Right lung (tissue), 5 donors: ENCODE measurements around the gene NUTM2F. TPM values are rescaled to one million over a fixed set of nuclear protein-coding genes. Genes with fewer than 3 reads are reported as not detected.
"Not testable (repeated sequence)": the region's sequence is repeated elsewhere in the genome, so short reads cannot be mapped to it uniquely, and the experiment has no call there.

ENCODE experiments used
- DNase-seq, 2 donors: peaks; one replicate each; pipeline ENCODE4 v3.0.0-alpha.2; 2013
- polyA plus RNA-seq, 5 donors: library from polyadenylated mRNA; unstranded; fragments of 120-200 nt; gene quantifications; one replicate each; pipeline versions ENCODE4 v1.2.1 to v1.2.3, GENCODE V29; 2013; ENCODE audit warnings: inconsistent platforms in 1 of 5, low replicate concordance in 1 of 5; ENCODE audit not compliant: insufficient read length in 5 of 5, insufficient read depth in 1 of 5

Gene NUTM2F
- polyA plus RNA-seq, 5 donors, result 0.09 to 0.36 TPM; not detected in 3

- DNase-seq, result not testable (repeated sequence)
These were observed 13.1 kb downstream of the NUTM2F start for GRCh38 chr9:94315034-94315984.

DNA sequence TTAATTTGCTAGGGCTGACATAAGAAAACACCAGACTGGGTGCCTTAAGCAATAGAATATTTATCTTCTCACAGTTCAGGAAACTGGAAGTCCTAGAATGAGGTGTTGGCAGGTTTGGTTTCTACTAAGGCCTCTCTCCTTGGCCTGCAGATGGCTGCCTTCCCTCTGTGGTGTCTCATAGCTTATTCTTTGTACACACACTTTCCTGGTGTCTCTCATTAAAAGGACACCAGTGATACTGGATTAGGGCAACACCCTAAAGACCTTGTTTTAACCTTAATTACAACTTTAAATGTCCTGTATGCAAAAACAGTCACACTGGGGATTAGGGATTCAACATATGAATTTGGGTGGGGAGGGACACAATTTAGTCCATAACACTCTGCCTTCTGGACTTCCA lies 25.1 kb downstream of the NUTM2F start:
- DNase-seq, result no peak

- DNase-seq, result no peak
These were observed 26.0 kb downstream of the NUTM2F start for GRCh38 chr9:94302426-94302825.

DNA sequence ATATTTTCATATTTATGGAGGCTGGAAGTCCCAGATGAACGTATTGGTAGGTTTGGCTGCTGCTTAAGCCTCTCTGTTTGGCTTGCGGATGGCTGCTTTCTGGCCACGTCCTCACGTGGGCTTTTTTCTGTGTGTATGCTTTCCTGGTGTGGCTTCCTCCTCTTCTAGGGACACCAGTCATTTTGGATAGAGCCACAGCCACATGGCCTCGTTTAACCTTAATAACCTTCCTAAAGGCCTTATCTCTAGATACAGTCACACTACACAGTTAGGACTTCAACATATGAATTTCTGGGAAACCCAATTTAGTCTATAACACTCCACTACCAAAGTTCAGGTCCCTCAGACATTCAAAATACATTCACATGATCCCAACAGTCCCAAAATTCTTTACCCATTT lies 26.9 kb downstream of the NUTM2F start:
- DNase-seq, result no peak

DNA sequence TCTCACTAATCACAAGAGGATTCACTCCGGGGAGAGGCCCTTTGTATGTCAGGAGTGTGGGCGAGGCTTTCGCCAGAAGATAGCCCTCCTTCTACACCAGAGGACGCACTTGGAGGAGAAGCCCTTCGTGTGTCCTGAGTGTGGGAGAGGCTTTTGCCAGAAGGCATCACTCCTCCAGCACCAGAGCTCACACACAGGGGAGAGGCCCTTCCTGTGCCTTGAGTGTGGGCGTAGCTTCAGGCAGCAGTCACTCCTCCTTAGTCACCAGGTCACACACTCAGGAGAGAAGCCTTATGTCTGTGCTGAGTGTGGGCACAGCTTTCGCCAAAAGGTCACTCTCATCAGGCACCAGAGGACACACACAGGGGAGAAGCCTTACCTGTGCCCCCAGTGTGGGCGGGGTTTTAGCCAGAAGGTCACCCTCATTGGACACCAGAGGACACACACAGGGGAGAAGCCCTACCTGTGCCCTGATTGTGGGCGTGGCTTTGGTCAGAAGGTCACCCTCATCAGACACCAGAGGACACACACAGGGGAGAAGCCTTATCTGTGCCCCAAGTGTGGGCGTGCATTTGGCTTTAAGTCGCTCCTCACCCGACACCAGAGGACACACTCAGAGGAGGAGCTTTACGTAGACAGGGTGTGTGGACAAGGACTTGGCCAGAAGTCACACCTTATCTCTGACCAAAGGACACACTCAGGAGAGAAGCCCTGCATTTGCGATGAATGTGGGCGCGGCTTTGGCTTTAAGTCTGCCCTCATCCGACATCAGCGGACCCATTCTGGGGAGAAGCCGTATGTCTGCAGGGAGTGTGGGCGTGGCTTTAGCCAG lies 27.8 kb downstream of the NUTM2F start:
- DNase-seq, result no peak

DNA sequence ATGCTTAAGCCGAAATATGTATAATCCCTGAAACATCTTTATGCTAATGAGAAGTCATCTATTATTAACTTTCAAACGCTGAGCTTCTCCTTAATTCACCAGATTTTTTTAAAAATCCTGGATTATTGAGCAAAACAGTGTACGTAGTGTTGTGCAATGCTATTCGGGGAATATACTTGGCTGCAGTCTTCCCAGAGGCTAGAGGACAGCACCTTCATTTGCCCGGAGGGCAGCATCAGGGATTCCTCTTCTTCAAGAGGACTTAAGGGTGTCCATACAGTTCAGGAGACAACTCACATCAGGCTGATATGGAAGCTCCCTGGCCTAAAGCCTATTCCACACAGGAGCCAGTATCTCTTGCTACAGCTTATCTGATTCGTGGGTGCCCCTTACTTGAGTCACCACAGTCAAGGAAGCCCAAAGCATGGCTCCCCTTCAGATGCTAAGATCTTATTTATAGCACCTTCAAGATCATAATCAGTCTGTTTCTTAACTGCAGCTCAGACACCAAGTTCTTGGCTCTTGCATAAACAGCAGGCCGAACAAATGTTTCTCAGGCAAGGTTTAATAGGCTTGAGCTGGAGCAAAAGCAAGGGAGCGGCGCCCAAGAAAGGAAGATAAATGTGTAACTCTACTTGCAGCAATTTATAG lies 29.4 kb downstream of the NUTM2F start:
- no peak for DNase-seq

DNA sequence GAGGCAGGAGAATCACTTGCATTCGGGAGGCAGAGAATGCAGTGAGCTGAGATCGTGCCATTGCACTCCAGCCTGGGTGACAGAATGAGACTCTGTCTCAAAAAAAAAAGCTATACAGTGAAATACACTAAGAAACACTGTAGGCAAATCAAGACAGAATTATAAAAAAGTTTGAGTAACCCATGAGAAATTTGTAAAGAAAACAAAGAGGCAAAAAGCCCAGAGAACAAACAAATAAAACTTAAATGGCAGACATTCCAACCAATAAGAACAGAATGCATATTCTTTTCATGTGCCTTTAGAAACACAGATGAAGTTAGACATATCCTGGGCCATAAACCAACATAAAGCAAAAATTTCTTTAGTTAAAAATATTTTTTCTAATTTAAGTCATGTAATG lies 38.8 kb downstream of the NUTM2F start:
- no peak for DNase-seq

GRCh38 chr9:94287877-94288513 lies 40.4 kb downstream of the NUTM2F start:
- no peak for DNase-seq

- DNase-seq, result no peak
These were observed 42.3 kb downstream of the NUTM2F start for GRCh38 chr9:94286116-94286515.

DNA sequence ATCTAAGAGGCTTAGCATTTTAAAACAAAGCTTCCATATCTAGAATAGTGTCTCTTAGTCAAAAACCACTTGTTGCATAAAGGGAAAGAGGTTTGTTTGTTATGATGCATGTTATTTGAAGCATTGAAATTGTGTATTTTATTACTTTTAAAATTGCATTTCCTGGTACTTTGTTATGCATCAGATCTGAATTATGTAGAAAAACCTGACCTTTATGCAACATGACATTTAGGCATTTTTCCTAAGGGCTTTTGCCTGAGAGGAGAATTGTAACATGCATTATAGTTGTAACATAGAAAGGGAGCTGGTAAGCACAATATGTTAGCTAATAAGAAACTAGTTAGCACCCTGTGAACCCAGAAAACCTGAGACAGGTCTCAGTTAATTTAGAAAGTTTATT lies 47.3 kb downstream of the NUTM2F start:
- no peak for DNase-seq

GRCh38 chr9:94280409-94280989 lies 47.9 kb downstream of the NUTM2F start:
- no peak for DNase-seq

DNA sequence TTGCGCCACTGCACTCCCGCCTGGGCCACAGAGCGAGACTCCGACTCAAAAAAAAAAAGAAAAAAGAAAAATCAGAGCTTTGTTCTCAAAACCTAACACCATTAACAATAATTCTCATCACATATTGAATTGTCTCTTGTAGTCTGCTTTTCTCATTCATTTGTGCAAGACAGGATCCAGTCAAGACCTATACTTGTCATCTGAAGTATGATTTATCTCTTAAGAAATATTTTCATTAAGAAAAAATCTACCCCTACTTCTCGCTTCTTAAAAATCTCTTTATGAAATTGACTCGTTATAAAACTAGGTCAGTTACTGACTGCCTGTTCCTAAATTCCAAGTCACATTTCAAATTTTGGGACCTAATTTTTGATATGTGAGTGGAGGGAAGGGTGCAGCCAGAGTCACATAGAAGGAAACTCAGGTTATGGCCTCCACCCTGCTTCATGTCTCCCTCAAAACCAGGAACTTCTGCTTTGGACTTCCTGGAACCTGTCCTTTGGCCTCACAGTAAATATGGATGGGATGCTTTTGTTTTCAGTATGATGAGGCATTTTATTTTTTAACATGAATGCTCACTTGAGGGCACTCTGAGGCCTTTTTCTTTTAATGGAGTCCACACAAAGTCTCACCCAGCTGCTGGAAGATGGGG lies 50.4 kb downstream of the NUTM2F start:
- DNase-seq, result no peak

- not testable (repeated sequence) for DNase-seq
These were observed 51.4 kb downstream of the NUTM2F start for GRCh38 chr9:94277029-94277428.

DNA sequence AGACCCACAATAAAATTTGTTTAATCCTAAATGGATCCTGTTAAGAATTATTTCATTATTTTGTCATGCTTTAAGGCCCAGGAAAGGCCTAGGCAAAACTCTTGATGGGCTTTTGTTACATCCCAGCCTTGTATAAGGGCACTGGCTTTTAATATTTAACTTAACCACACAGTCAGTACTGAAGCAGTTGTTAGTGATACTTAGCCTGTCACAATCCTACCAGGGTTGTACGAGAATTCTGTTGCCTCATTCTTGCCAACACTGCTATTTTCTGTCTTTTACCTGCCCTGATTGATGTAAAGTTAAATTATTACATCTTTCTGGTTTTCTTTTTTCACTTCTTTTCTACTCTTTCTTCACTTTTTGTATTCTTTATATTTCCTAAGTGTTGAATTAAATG lies 58.4 kb downstream of the NUTM2F start:
- DNase-seq, result no peak

- no peak for DNase-seq
These were observed 59.2 kb downstream of the NUTM2F start for GRCh38 chr9:94269264-94269663.

Other genes starting within 250 kb of the NUTM2F start
- gene PTPDC1, start 244.2 kb downstream of the NUTM2F start, polyA plus RNA-seq, result 10 to 100 TPM; 12.3 to 19.1 (median 15.7) TPM
- 10 to 100 TPM in 3 of 5 donors, 1 to 10 TPM in 2; 6.4 to 12.6 (median 10.2) TPM for gene ZNF169, start 69.3 kb downstream of the NUTM2F start, polyA plus RNA-seq
- gene PCAT7, start 226.4 kb upstream of the NUTM2F start, polyA plus RNA-seq, result 1 to 10 TPM in 3 of 5 donors, under 1 TPM in 2; 0.46 to 1.1 (median 1.0) TPM